GM06990 (cell line): Measurements from ENCODE around the gene TMCO4.

Source experiments
- DNase-seq: peaks from one replicate; pipeline ENCODE4 v3.0.0-alpha.2; 2011; ENCODE audit not compliant: insufficient read length; ENCODE audit errors: extremely low read depth
- H3K27me3 ChIP-seq: replicated peaks from 2 replicates; pipeline ENCODE4 v1.6.0; 2011; ENCODE audit warnings: low read length; ENCODE audit not compliant: control insufficient read depth, insufficient read depth
- H3K36me3 ChIP-seq: 2 replicates; pipeline ENCODE4 v1.5.1; 2011; ENCODE audit warnings: low read length; ENCODE audit not compliant: control insufficient read depth, insufficient read depth
- H3K4me3 ChIP-seq: replicated peaks from 2 replicates; pipeline ENCODE4 v1.5.1; 2011; ENCODE audit warnings: low read depth, mild to moderate bottlenecking, control low read depth, low read length
- TF ChIP-seq, protein P1 (sequence below): IDR thresholded peaks from 2 replicates; pipeline ENCODE4 v1.5.1; 2011; ENCODE audit warnings: low read length, control low read depth, mild to moderate bottlenecking, inconsistent platforms; ENCODE audit not compliant: insufficient read depth, poor library complexity, severe bottlenecking

The TMCO4 gene

DNA sequence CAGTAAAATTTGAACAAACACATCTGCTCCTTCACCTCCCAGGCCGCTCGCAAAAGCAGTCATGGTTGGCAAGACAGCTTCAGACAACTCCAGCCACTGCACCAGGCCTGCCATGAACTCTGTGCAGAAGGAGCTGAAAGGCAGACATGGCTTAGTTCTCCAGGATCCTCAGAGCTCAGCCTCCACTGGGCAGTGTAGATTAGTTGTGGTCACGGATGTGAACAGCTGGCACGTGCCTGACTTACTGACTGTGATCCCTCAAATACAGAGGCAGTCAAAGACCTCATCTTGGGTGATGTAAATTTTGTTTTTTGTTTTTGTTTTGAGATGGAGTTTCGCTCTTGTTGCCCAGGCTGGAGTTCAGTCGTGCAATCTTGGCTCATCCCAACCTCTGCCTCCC, 28.4 kb downstream of the TMCO4 start:
- Histone ChIP-seq H3K27me3 (no peaks in the 10 kb centered on the region), H3K36me3 (peaks cover 2% of the 10 kb centered on the region), H3K4me3 (no peak overlapping the region)
- no peak for DNase-seq
- TF ChIP-seq, protein P1, sequence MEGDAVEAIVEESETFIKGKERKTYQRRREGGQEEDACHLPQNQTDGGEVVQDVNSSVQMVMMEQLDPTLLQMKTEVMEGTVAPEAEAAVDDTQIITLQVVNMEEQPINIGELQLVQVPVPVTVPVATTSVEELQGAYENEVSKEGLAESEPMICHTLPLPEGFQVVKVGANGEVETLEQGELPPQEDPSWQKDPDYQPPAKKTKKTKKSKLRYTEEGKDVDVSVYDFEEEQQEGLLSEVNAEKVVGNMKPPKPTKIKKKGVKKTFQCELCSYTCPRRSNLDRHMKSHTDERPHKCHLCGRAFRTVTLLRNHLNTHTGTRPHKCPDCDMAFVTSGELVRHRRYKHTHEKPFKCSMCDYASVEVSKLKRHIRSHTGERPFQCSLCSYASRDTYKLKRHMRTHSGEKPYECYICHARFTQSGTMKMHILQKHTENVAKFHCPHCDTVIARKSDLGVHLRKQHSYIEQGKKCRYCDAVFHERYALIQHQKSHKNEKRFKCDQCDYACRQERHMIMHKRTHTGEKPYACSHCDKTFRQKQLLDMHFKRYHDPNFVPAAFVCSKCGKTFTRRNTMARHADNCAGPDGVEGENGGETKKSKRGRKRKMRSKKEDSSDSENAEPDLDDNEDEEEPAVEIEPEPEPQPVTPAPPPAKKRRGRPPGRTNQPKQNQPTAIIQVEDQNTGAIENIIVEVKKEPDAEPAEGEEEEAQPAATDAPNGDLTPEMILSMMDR: no peak

DNA sequence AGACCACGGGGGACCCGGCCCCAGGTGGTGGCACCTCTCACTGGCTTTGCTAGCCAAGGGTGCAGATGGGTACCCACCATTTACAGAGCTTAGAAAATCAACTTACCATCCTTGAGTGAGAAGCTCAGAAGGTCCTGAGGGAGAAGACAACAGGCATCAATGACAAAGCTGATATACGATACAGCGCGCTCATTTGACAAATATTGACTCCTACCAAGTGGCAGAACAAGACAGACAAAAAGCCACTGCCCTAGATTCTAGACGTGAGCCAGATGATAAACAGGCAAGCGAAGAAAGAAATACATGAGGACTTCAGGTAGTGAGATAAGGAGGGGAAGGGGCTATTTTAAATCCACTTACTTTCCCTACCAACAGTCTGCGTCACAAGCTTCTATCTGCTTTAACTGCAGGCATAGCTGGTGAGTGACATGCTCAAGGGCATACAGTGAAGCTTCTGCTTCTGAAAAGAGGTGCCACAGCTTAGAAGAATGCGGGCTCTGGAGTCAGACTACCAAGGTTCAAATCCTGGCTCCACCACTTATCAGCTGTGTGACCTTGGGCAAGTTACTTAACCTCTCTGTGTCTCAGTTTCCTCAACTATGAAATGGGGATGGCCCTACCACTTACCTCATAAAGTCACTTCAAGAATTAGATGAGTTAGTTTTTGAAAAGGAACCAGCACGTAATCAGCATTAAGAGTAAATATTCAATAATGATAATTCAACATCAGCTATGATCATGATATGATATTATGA, 29.1 kb downstream of the TMCO4 start:
- peaks cover 2% of the 10 kb centered on the region for H3K36me3 ChIP-seq
- no peaks in the 10 kb centered on the region for H3K27me3 ChIP-seq
- TF ChIP-seq, protein P1: no peak
- no peak for DNase-seq
- no peak overlapping the region for H3K4me3 ChIP-seq

DNA sequence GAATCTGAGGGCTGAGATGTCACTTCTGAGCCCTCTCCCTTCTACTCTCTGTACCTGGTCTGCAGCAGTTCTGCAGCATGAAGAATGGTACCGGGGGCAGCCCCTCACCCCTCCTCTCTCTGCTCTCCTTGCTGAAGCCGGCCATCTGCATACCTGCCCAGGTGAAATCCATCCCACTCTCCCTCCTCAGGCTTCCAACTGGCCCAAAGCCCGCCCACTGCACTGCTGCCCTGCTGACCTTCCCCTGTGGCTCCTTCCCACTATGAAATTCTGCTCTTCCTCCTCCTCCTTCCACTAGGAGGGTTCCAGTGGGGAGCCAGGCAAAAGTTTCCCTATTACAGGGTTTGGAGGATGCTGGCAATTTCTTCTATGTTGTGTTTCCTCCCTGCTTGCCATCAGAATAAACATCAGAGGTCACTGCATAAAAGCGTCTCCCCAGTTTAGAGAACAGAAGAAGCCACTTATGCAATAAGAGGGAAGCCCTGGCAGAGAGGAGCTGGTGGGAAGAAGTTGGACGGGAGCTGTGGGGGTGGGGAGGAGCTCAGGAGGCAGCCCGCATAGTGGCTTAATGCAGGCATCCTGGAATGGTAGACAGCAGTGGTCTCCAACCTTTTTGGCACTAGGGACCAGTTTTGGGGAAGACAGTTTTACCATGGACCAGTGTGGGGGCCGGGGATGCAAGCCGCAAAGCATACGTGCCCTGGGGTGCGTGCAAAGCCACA, 30.3 kb downstream of the TMCO4 start:
- Histone ChIP-seq H3K4me3 (no peak overlapping the region), H3K27me3 (no peaks in the 10 kb centered on the region), H3K36me3 (peaks cover 2% of the 10 kb centered on the region)
- no peak for DNase-seq
- TF ChIP-seq, protein P1: no peak

DNA sequence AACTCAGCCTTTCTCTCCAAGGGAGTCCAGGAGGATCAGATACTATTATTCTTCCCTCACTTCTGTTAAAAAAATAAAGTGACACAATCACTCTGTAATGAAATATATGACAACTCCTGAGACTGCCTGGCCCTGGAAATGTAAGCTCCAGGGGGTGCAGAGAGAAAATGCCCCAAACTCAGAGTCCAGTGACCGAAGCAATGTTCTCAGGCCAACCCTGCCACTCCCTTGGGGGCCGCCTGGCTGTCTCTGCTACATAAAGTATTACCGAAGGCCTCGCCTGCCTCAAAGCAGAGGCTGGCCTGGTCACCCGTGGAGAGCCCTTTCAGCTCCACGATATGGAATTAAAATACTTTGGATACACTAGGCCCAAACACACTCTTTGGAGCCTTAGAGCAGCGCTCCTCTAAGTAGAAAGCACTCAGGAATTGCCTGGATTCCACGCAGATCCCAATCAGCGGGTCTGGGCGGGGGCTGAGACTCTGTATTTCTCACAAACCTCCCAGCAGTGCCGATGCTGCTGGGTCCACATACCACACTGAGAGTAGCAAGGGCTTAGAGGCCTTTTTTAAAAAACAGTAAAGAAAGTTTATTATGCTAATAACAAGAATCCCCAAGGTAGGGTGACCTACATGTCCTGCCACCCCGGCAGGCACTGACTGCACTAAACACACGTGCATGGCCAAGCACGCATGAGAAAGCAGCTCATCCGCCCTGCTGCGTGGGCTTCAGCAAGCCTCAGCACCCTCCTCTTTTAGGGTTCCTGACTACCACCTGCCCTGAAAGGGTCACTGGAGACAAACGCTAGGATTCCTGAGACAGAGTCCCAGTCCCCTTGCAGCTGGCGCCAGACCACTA, 31.1 kb downstream of the TMCO4 start:
- TF ChIP-seq, protein P1: no peak
- H3K4me3 ChIP-seq: no peak overlapping the region
- DNase-seq: no peak
- peaks cover 2% of the 10 kb centered on the region for H3K36me3 ChIP-seq
- H3K27me3 ChIP-seq: no peaks in the 10 kb centered on the region

DNA sequence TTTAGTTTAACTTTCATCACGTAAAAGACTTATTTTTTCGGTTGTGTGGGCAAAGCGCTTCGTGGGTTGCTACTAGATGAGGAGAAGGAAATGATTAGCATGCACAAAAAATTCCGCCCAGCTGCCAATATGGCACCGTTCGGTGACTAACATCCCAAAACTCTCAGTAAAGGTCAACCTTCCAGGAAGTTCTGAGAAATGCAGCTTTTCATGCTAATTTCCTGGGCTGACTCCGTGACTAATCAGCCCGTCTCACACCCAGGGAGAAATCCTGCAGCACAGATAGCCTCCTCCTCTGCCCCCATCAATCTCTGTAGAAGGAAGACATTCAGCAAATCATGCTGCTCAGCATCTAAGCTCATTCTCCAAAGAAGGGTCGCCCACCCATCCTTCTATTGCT, 34.1 kb downstream of the TMCO4 start:
- peaks cover 2% of the 10 kb centered on the region for H3K36me3 ChIP-seq
- no peaks in the 10 kb centered on the region for H3K27me3 ChIP-seq
- DNase-seq: no peak
- TF ChIP-seq, protein P1: no peak
- no peak overlapping the region for H3K4me3 ChIP-seq
